Measurements from ENCODE around the gene PHC2. TPM values are rescaled to one million over a fixed set of nuclear protein-coding genes. Genes with fewer than 3 reads are reported as not detected.

The PHC2 gene
- polyA plus RNA-seq, 1 donor (not counting 4 experiments of a cell fraction or from before 2014, with no cell fraction given) = 51.7 TPM

- dilution Hi-C loops (cut with MboI; ENCODE audit: extremely low pct_ligation_motif_present, low sequenced_read_pairs) = no loop called here
- Histone ChIP-seq H3K9me1 (ENCODE audit: control insufficient read depth, extremely low read depth, insufficient read depth, low read length) (no peaks in the 10 kb centered on the region), H3K36me3 (ENCODE audit: control insufficient read depth in 2 of 2, extremely low read depth in 1 of 2, insufficient read depth in 2 of 2, low read length in 2 of 2) (peaks cover 8% of the 10 kb centered on the region in 2 experiments), H3K27me3 (ENCODE audit: control insufficient read depth, extremely low read depth, insufficient read depth, low read length) (no peaks in the 10 kb centered on the region), H3K4me2 (ENCODE audit: control insufficient read depth, extremely low read depth, insufficient read depth, low read depth, low read length) (no peak overlapping the region), H3K9me3 (ENCODE audit: control insufficient read depth, low read depth, low read length) (no peaks in the 10 kb centered on the region), H3K79me2 (ENCODE audit: control insufficient read depth, insufficient read depth, low read length) (peaks cover 39% of the 10 kb centered on the region), H3K27ac (ENCODE audit: control insufficient read depth, insufficient read depth, low read length) (no peak overlapping the region), H3K4me3 (ENCODE audit: control insufficient read depth in 2 of 3, extremely low read depth in 1 of 3, insufficient read depth in 2 of 3, low read depth in 1 of 3, low read length in 3 of 3) (no peak overlapping the region), H3K9ac (ENCODE audit: control insufficient read depth, extremely low read depth, insufficient read depth, low read length) (no peak overlapping the region), H4K20me1 (ENCODE audit: control insufficient read depth, extremely low read depth, insufficient read depth, low read length) (no peaks in the 10 kb centered on the region), H3K4me1 (ENCODE audit: control insufficient read depth, extremely low read depth, insufficient read depth, low read length) (no peaks in the 10 kb centered on the region), H2AFZ (ENCODE audit: control insufficient read depth, low read length) (no peak overlapping the region)
- TF ChIP-seq CTCF (optimal IDR thresholded peaks at IDR 0.05 in 1 of 3, IDR thresholded peaks at IDR 0.05 in 1 of 3, conservative IDR thresholded peaks at IDR 0.05 in 1 of 3; ENCODE audit: extremely low read depth in 1 of 3, insufficient read depth in 2 of 3, low read length in 3 of 3) (no peak), EZH2 (IDR thresholded peaks at IDR 0.05; ENCODE audit: low read length) (no peak)
- FAIRE-seq = no peak
- DNase-seq (ENCODE audit: low read depth, low spot score) = no peak
Observed at GRCh38 chr1:33402206-33402605, 28.7 kb downstream of the PHC2 start.

GRCh38 chr1:33401471-33401870 is 29.4 kb downstream of the PHC2 start:
- no peak overlapping the region for H2AFZ ChIP-seq (ENCODE audit: control insufficient read depth, low read length)
- no peak overlapping the region for H3K9ac ChIP-seq (ENCODE audit: control insufficient read depth, extremely low read depth, insufficient read depth, low read length)
- TF ChIP-seq CTCF (optimal IDR thresholded peaks at IDR 0.05 in 1 of 3, IDR thresholded peaks at IDR 0.05 in 1 of 3, conservative IDR thresholded peaks at IDR 0.05 in 1 of 3; ENCODE audit: extremely low read depth in 1 of 3, insufficient read depth in 2 of 3, low read length in 3 of 3) = no peak
- no peak for TF ChIP-seq EZH2 (IDR thresholded peaks at IDR 0.05; ENCODE audit: low read length)
- H3K27ac ChIP-seq (ENCODE audit: control insufficient read depth, insufficient read depth, low read length) = no peak overlapping the region
- peaks cover 42% of the 10 kb centered on the region for H3K79me2 ChIP-seq (ENCODE audit: control insufficient read depth, insufficient read depth, low read length)
- H3K4me1 ChIP-seq (ENCODE audit: control insufficient read depth, extremely low read depth, insufficient read depth, low read length) = no peaks in the 10 kb centered on the region
- dilution Hi-C loops (cut with MboI; ENCODE audit: extremely low pct_ligation_motif_present, low sequenced_read_pairs) = no loop called here
- no peaks in the 10 kb centered on the region for H4K20me1 ChIP-seq (ENCODE audit: control insufficient read depth, extremely low read depth, insufficient read depth, low read length)
- no peaks in the 10 kb centered on the region for H3K9me1 ChIP-seq (ENCODE audit: control insufficient read depth, extremely low read depth, insufficient read depth, low read length)
- no peaks in the 10 kb centered on the region for H3K27me3 ChIP-seq (ENCODE audit: control insufficient read depth, extremely low read depth, insufficient read depth, low read length)
- no peak overlapping the region for H3K4me2 ChIP-seq (ENCODE audit: control insufficient read depth, extremely low read depth, insufficient read depth, low read depth, low read length)
- no peak overlapping the region for H3K4me3 ChIP-seq (ENCODE audit: control insufficient read depth in 2 of 3, extremely low read depth in 1 of 3, insufficient read depth in 2 of 3, low read depth in 1 of 3, low read length in 3 of 3)
- H3K9me3 ChIP-seq (ENCODE audit: control insufficient read depth, low read depth, low read length) = no peaks in the 10 kb centered on the region
- no peak for DNase-seq (ENCODE audit: low read depth, low spot score)
- peaks cover 9 to 13% of the 10 kb centered on the region in 2 experiments for H3K36me3 ChIP-seq (ENCODE audit: control insufficient read depth in 2 of 2, extremely low read depth in 1 of 2, insufficient read depth in 2 of 2, low read length in 2 of 2)
- FAIRE-seq = no peak
